Endothelial cell of umbilical vein (primary cell): Measurements from ENCODE around the gene ELANE.

Source experiments
- POLR2A ChIP-seq: IDR thresholded peaks from 2 replicates; pipeline ENCODE4 v1.6.1; 2012; ENCODE audit warnings: low read depth, mild to moderate bottlenecking, control low read depth, low read length
- POLR2AphosphoS5 ChIP-seq: IDR thresholded peaks from 2 replicates; pipeline ENCODE4 v1.6.1; 2012; ENCODE audit warnings: low read depth, mild to moderate bottlenecking, control low read depth, low read length, moderate library complexity; ENCODE audit not compliant: insufficient read depth
- TF ChIP-seq, protein P1 (sequence below), 2 donors: IDR thresholded peaks; 1 replicate in 1 of 2; 2 replicates in 1 of 2; pipeline ENCODE4 v1.5.1; 2011; ENCODE audit warnings: low read length in 2 of 2, mild to moderate bottlenecking in 2 of 2, moderate library complexity in 2 of 2, control low read depth in 1 of 2, inconsistent platforms in 1 of 2, low read depth in 1 of 2; ENCODE audit not compliant: insufficient read depth in 1 of 2; ENCODE audit errors: extremely low read depth in 1 of 2

DNA sequence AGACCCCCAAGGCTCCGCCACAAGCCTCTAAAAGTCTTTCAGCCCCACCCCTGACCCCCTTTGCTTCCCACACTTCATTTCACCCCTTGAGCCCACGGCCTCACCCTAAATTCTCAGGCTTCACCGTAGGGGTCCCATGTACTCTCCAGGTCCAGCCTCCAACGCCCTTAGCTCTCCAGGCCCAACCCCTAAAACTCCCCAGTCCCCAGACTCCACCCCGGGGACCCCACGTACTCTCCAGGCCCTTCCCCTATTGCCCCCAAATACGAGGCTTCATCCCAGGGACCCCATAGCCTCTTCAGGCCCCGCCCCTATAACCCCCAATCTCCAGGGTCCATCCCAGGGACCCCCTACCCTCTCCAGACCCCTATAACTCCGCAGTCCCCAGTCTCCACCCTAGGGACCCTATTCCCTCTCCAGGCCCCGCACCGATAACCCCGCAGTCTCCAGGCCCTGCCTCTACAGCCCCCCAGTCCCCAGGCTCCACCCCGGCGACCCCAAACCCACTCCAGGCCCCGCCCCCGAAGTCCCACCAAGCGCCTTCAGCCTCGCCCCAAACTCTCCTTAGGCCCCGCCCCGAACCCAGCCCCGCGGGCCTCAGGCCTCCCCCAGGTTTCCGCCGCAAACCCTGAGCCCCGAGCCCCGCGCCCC lies 40.3 kb downstream of the ELANE start:
- TF ChIP-seq POLR2AphosphoS5 (no peak), POLR2A (no peak)
- TF ChIP-seq, protein P1, sequence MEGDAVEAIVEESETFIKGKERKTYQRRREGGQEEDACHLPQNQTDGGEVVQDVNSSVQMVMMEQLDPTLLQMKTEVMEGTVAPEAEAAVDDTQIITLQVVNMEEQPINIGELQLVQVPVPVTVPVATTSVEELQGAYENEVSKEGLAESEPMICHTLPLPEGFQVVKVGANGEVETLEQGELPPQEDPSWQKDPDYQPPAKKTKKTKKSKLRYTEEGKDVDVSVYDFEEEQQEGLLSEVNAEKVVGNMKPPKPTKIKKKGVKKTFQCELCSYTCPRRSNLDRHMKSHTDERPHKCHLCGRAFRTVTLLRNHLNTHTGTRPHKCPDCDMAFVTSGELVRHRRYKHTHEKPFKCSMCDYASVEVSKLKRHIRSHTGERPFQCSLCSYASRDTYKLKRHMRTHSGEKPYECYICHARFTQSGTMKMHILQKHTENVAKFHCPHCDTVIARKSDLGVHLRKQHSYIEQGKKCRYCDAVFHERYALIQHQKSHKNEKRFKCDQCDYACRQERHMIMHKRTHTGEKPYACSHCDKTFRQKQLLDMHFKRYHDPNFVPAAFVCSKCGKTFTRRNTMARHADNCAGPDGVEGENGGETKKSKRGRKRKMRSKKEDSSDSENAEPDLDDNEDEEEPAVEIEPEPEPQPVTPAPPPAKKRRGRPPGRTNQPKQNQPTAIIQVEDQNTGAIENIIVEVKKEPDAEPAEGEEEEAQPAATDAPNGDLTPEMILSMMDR (IDR thresholded peaks at IDR 0.05; ENCODE audit: extremely low read depth in 1 of 2, insufficient read depth in 1 of 2, low read depth in 1 of 2, low read length in 2 of 2), result no peak
